ENCODE results near the gene DTNBP1. TPM values are rescaled to one million over a fixed set of nuclear protein-coding genes. Genes with fewer than 3 reads are reported as not detected.

Gene DTNBP1
- total RNA-seq, 2 experiments from 2014 or later = 18.3 to 19.3 TPM

- Mint-ChIP-seq H3K4me1 (no peaks in the 10 kb centered on the region), H3K4me3 (no peak overlapping the region), H3K9me3 (no peaks in the 10 kb centered on the region), H3K27me3 (no peaks in the 10 kb centered on the region), H3K36me3 (peaks cover 4% of the 10 kb centered on the region), H3K27ac (no peak overlapping the region)
- no peak for ATAC-seq (ENCODE audit: low read depth)
- DNase-seq = no peak
- POLR2A ChIA-PET = no interaction called here
These were observed 99.9 kb downstream of the DTNBP1 start for GRCh38 chr6:15562977-15563376.

- H3K27ac Mint-ChIP-seq = no peak overlapping the region
- H3K4me3 Mint-ChIP-seq = no peak overlapping the region
- peaks cover 7% of the 10 kb centered on the region for H3K36me3 Mint-ChIP-seq
- ATAC-seq (ENCODE audit: low read depth) (no peak), DNase-seq (no peak)
- POLR2A ChIA-PET = no interaction called here
- H3K9me3 Mint-ChIP-seq = no peaks in the 10 kb centered on the region
- H3K27me3 Mint-ChIP-seq = no peaks in the 10 kb centered on the region
- H3K4me1 Mint-ChIP-seq = peaks cover under 1% of the 10 kb centered on the region
These were observed 101.2 kb downstream of the DTNBP1 start for GRCh38 chr6:15561447-15562199.

- Mint-ChIP-seq H3K4me1 (peaks cover 2% of the 10 kb centered on the region), H3K27ac (no peak overlapping the region), H3K9me3 (no peaks in the 10 kb centered on the region), H3K27me3 (no peaks in the 10 kb centered on the region), H3K4me3 (no peak overlapping the region), H3K36me3 (peaks cover 8% of the 10 kb centered on the region)
- POLR2A ChIA-PET = no interaction called here
- ATAC-seq (ENCODE audit: low read depth) = no peak
- no peak for DNase-seq
These were observed 102.1 kb downstream of the DTNBP1 start for GRCh38 chr6:15560713-15561112.

- Mint-ChIP-seq H3K36me3 (peaks cover 6% of the 10 kb centered on the region), H3K27me3 (no peaks in the 10 kb centered on the region), H3K4me3 (no peak overlapping the region), H3K4me1 (peaks cover 2% of the 10 kb centered on the region), H3K9me3 (no peaks in the 10 kb centered on the region), H3K27ac (no peak overlapping the region)
- no peak for ATAC-seq (ENCODE audit: low read depth)
- POLR2A ChIA-PET = no interaction called here
- no peak for DNase-seq
These were observed 105.7 kb downstream of the DTNBP1 start for GRCh38 chr6:15557174-15557573.

GRCh38 chr6:15556711-15557110 is 106.1 kb downstream of the DTNBP1 start:
- Mint-ChIP-seq H3K27me3 (no peaks in the 10 kb centered on the region), H3K4me1 (peaks cover 5% of the 10 kb centered on the region), H3K36me3 (peaks cover 6% of the 10 kb centered on the region), H3K27ac (no peak overlapping the region), H3K4me3 (no peak overlapping the region), H3K9me3 (no peaks in the 10 kb centered on the region)
- DNase-seq (no peak), ATAC-seq (ENCODE audit: low read depth) (no peak)
- POLR2A ChIA-PET = no interaction called here

GRCh38 chr6:15555101-15556038 is 107.5 kb downstream of the DTNBP1 start:
- ATAC-seq (ENCODE audit: low read depth) (no peak), DNase-seq (no peak)
- POLR2A ChIA-PET = no interaction called here
- peaks cover 6% of the 10 kb centered on the region for H3K36me3 Mint-ChIP-seq
- no peak overlapping the region for H3K4me3 Mint-ChIP-seq
- no peaks in the 10 kb centered on the region for H3K9me3 Mint-ChIP-seq
- no peak overlapping the region for H3K27ac Mint-ChIP-seq
- H3K27me3 Mint-ChIP-seq = no peaks in the 10 kb centered on the region
- H3K4me1 Mint-ChIP-seq = peaks cover 7% of the 10 kb centered on the region

GRCh38 chr6:15554728-15555100 is 108.1 kb downstream of the DTNBP1 start:
- H3K4me3 Mint-ChIP-seq = no peak overlapping the region
- DNase-seq (no peak), ATAC-seq (ENCODE audit: low read depth) (no peak)
- no peak overlapping the region for H3K27ac Mint-ChIP-seq
- H3K27me3 Mint-ChIP-seq = no peaks in the 10 kb centered on the region
- H3K36me3 Mint-ChIP-seq = peaks cover 6% of the 10 kb centered on the region
- no peaks in the 10 kb centered on the region for H3K9me3 Mint-ChIP-seq
- POLR2A ChIA-PET = no interaction called here
- H3K4me1 Mint-ChIP-seq = peaks cover 7% of the 10 kb centered on the region

- H3K9me3 Mint-ChIP-seq = no peaks in the 10 kb centered on the region
- no peak overlapping the region for H3K27ac Mint-ChIP-seq
- no peak for DNase-seq
- no peaks in the 10 kb centered on the region for H3K27me3 Mint-ChIP-seq
- ATAC-seq (ENCODE audit: low read depth) = no peak
- peaks cover 7% of the 10 kb centered on the region for H3K4me1 Mint-ChIP-seq
- no peak overlapping the region for H3K4me3 Mint-ChIP-seq
- POLR2A ChIA-PET = no interaction called here
- H3K36me3 Mint-ChIP-seq = peaks cover 3% of the 10 kb centered on the region
These were observed 109.0 kb downstream of the DTNBP1 start for GRCh38 chr6:15553736-15554294.

- ATAC-seq (ENCODE audit: low read depth) (no peak), DNase-seq (no peak)
- POLR2A ChIA-PET = no interaction called here
- no peaks in the 10 kb centered on the region for H3K9me3 Mint-ChIP-seq
- no peaks in the 10 kb centered on the region for H3K27me3 Mint-ChIP-seq
- H3K36me3 Mint-ChIP-seq = peaks cover 3% of the 10 kb centered on the region
- H3K27ac Mint-ChIP-seq = peak overlapping the region; percentile 39
- no peak overlapping the region for H3K4me3 Mint-ChIP-seq
- peaks cover 7% of the 10 kb centered on the region for H3K4me1 Mint-ChIP-seq
These were observed 109.8 kb downstream of the DTNBP1 start for GRCh38 chr6:15553031-15553430.

- no peak for DNase-seq
- Mint-ChIP-seq H3K27me3 (no peaks in the 10 kb centered on the region), H3K36me3 (peaks cover 3% of the 10 kb centered on the region), H3K27ac (no peak overlapping the region), H3K4me1 (peaks cover 7% of the 10 kb centered on the region), H3K9me3 (peaks cover under 1% of the 10 kb centered on the region), H3K4me3 (no peak overlapping the region)
- ATAC-seq (ENCODE audit: low read depth) = no peak
- POLR2A ChIA-PET = no interaction called here
These were observed 111.0 kb downstream of the DTNBP1 start for GRCh38 chr6:15551798-15552197.

- DNase-seq = no peak
- Mint-ChIP-seq H3K27ac (no peak overlapping the region), H3K4me1 (peaks cover 5% of the 10 kb centered on the region), H3K36me3 (peaks cover 1% of the 10 kb centered on the region), H3K4me3 (no peak overlapping the region), H3K9me3 (peaks cover 2% of the 10 kb centered on the region), H3K27me3 (no peaks in the 10 kb centered on the region)
- POLR2A ChIA-PET = no interaction called here
- no peak for ATAC-seq (ENCODE audit: low read depth)
These were observed 111.6 kb downstream of the DTNBP1 start for GRCh38 chr6:15551262-15551661.

GRCh38 chr6:15550546-15551123 is 112.2 kb downstream of the DTNBP1 start:
- Mint-ChIP-seq H3K4me3 (no peak overlapping the region), H3K4me1 (peaks cover 5% of the 10 kb centered on the region), H3K27me3 (no peaks in the 10 kb centered on the region), H3K27ac (no peak overlapping the region), H3K36me3 (peaks cover 3% of the 10 kb centered on the region), H3K9me3 (peaks cover 2% of the 10 kb centered on the region)
- ATAC-seq (ENCODE audit: low read depth) = no peak
- DNase-seq = no peak
- POLR2A ChIA-PET = no interaction called here

GRCh38 chr6:15549371-15549770 is 113.5 kb downstream of the DTNBP1 start:
- H3K27ac Mint-ChIP-seq = no peak overlapping the region
- H3K27me3 Mint-ChIP-seq = no peaks in the 10 kb centered on the region
- ATAC-seq (ENCODE audit: low read depth) (no peak), DNase-seq (no peak)
- POLR2A ChIA-PET = interaction anchor here (0.5 kb wide), 1 partner anchor 1645 kb away, joined by 3 read pairs; no protein-coding TSS in a partner anchor
- H3K4me3 Mint-ChIP-seq = no peak overlapping the region
- H3K36me3 Mint-ChIP-seq = peaks cover 6% of the 10 kb centered on the region
- H3K9me3 Mint-ChIP-seq = peaks cover 3% of the 10 kb centered on the region
- peaks cover 5% of the 10 kb centered on the region for H3K4me1 Mint-ChIP-seq
